Type B pancreatic cell (in vitro differentiated cells): ENCODE results near the gene FMO3. TPM values are rescaled to one million over a fixed set of nuclear protein-coding genes. Genes with fewer than 3 reads are reported as not detected.

ENCODE experiments used
- DNase-seq: peaks from one replicate; pipeline ENCODE4 v3.0.0; 2021; ENCODE audit warnings: mixed read lengths; ENCODE audit not compliant: unreplicated experiment; ENCODE audit errors: extremely low spot score
- H3K27ac Mint-ChIP-seq: 2 replicates; pipeline ENCODE4 v1.8.0; 2021; ENCODE audit warnings: mild to moderate bottlenecking, mixed read lengths
- H3K27me3 Mint-ChIP-seq: 2 replicates; pipeline ENCODE4 v1.8.0; 2021; ENCODE audit warnings: mixed read lengths
- H3K36me3 Mint-ChIP-seq: 2 replicates; pipeline ENCODE4 v1.8.0; 2021; ENCODE audit warnings: mixed read lengths
- H3K4me1 Mint-ChIP-seq: one replicate; pipeline ENCODE4 v1.8.0; 2021; ENCODE audit warnings: mixed read lengths; ENCODE audit not compliant: unreplicated experiment
- H3K4me3 Mint-ChIP-seq: 2 replicates; pipeline ENCODE4 v1.8.0; 2021; ENCODE audit warnings: mild to moderate bottlenecking, mixed read lengths
- H3K9me3 Mint-ChIP-seq: 2 replicates; pipeline ENCODE4 v1.8.0; 2021; ENCODE audit warnings: mixed read lengths
- long read RNA-seq: library from polyadenylated mRNA; unstranded; transcript quantifications from one replicate; pipeline ENCODE4 v2.0.0, GENCODE V29; 2020
- total RNA-seq: library from RNA; stranded (reverse); gene quantifications from 2 replicates; pipeline ENCODE4 v1.2.1, GENCODE V29; 2021; ENCODE audit warnings: low replicate concordance
- TF ChIP-seq, protein P1 (sequence below): fragments of 200-600 bp; sonication (generic); conservative IDR thresholded peaks from 2 replicates; pipeline ENCODE4 v1.5.0; 2021; ENCODE audit warnings: antibody characterized with exemption, mild to moderate bottlenecking

The FMO3 gene
- 0.56 TPM in 1 of 2 replicates, not detected in the other for total RNA-seq
- long read RNA-seq, result 0 reads

DNA sequence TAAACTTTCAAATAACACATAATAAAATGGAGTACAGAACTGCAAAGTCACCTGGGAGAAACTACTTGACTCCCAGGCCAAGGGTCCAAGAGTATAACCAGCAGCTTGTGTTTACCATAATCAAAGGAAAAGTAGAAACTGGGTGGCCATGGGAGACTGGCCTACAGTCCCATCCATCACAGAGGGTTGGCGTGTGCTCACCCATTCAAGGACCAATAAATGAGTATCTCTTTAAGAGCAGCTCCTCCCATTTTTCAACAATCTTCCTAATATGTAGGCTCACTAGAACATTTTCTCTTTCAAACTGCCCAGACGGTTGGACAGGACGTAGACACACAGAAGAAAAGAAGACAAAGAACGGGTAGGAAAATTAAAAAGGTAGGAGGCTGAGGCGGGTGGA is at the start of gene FMO3:
TSS of gene FMO3 (plus strand) at position 302 of the 400 bp plus-strand sequence. CDS start 1,754 bp downstream, outside the sequence.
- Mint-ChIP-seq H3K9me3 (no peaks in the 10 kb centered on the region), H3K27ac (no peak within 1 kb of the TSS), H3K4me1 (no peaks in the 10 kb centered on the region), H3K4me3 (no peak within 1 kb of the TSS), H3K27me3 (peaks cover 5% of the 10 kb centered on the region), H3K36me3 (no peaks in the 10 kb centered on the region)
- no peak for DNase-seq
- TF ChIP-seq, protein P1, sequence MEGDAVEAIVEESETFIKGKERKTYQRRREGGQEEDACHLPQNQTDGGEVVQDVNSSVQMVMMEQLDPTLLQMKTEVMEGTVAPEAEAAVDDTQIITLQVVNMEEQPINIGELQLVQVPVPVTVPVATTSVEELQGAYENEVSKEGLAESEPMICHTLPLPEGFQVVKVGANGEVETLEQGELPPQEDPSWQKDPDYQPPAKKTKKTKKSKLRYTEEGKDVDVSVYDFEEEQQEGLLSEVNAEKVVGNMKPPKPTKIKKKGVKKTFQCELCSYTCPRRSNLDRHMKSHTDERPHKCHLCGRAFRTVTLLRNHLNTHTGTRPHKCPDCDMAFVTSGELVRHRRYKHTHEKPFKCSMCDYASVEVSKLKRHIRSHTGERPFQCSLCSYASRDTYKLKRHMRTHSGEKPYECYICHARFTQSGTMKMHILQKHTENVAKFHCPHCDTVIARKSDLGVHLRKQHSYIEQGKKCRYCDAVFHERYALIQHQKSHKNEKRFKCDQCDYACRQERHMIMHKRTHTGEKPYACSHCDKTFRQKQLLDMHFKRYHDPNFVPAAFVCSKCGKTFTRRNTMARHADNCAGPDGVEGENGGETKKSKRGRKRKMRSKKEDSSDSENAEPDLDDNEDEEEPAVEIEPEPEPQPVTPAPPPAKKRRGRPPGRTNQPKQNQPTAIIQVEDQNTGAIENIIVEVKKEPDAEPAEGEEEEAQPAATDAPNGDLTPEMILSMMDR, result no peak

DNA sequence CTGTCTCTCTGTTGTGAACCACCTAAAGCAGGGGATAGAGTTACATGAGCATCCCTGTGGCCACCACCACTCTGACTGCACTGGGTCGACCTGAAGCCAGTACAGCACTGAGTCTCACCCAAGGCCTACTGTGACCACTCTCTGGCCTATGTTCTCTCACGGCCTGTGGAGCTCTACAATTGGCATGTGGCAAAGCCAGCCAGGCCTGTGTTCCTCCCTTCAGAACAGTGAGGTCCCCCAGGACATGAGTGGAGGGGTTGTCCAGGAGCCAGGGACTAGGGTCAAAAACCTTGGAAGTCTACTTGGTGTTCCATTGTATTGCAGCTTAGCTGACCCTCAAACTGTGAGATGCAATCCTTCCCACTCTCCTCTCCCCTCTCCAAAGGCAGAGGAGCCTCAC is 42.7 kb upstream of the FMO3 start:
- no peak overlapping the region for H3K27ac Mint-ChIP-seq

DNA sequence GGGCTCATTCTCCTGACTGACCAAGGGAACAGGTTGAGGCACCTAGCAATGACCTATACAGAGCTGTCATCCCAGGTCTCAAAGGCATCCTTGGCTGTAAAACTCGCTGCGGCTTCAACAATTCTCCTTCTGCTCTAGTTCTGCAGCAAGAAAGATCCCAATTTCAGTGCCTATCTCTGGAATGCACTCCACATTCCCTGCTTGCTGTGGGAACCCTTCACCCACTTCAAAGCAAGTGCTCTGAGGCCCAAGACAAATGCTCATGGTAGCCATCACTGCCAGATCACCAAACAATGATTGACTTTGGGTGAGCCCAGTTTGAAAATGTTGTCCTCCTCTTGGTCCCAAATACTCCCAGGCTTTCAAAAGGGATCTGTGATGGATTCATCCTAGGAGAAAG is 37.7 kb upstream of the FMO3 start:
- Mint-ChIP-seq H3K27me3 (no peaks in the 10 kb centered on the region), H3K9me3 (no peaks in the 10 kb centered on the region), H3K36me3 (no peaks in the 10 kb centered on the region), H3K4me3 (no peak overlapping the region), H3K27ac (no peak overlapping the region), H3K4me1 (no peaks in the 10 kb centered on the region)
- TF ChIP-seq, protein P1, result no peak
- no peak for DNase-seq

More for the DNA sequence above, 42.7 kb upstream of the FMO3 start:
- H3K36me3 Mint-ChIP-seq, result no peaks in the 10 kb centered on the region
- no peak overlapping the region for H3K4me3 Mint-ChIP-seq
- H3K4me1 Mint-ChIP-seq, result no peaks in the 10 kb centered on the region
- no peaks in the 10 kb centered on the region for H3K27me3 Mint-ChIP-seq
- DNase-seq, result no peak
- H3K9me3 Mint-ChIP-seq, result peaks cover 12% of the 10 kb centered on the region
- TF ChIP-seq, protein P1, result no peak

DNA sequence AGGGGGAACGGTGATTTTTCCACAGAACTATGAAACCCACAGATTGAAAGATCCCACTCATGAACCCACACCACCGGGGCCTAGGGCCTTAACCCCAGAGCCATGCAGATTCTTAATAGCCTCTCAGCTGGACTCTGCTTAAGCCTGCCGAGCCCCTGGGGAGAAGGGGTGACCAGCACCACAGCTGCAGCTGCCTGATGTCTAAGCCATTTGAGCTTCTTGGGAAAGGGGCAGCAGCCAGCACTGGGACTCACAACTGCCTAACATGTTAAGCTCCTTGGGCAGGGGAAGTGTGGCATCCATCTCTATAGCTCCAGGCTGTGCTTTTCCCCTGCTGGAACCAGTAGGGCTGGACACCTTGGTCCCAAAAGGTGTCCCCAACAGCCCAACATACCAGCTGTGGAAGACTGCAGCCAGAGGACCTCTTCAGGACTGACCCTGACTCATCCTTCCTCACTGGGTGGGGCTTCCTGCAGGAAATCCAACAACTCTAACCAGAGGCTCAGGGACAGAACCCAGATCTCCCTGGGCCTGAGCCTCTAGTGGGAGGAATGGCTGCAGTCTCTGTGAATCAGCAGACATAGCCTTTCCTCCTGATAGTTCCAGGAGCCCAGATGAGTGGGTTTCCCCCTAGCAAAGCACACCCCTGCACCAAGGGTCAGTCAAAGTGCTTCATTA is 34.6 kb upstream of the FMO3 start:
- TF ChIP-seq, protein P1, result no peak
- no peaks in the 10 kb centered on the region for H3K36me3 Mint-ChIP-seq
- no peaks in the 10 kb centered on the region for H3K27me3 Mint-ChIP-seq
- H3K4me3 Mint-ChIP-seq, result no peak overlapping the region
- no peak overlapping the region for H3K27ac Mint-ChIP-seq
- H3K4me1 Mint-ChIP-seq, result no peaks in the 10 kb centered on the region
- no peaks in the 10 kb centered on the region for H3K9me3 Mint-ChIP-seq
- DNase-seq, result no peak

DNA sequence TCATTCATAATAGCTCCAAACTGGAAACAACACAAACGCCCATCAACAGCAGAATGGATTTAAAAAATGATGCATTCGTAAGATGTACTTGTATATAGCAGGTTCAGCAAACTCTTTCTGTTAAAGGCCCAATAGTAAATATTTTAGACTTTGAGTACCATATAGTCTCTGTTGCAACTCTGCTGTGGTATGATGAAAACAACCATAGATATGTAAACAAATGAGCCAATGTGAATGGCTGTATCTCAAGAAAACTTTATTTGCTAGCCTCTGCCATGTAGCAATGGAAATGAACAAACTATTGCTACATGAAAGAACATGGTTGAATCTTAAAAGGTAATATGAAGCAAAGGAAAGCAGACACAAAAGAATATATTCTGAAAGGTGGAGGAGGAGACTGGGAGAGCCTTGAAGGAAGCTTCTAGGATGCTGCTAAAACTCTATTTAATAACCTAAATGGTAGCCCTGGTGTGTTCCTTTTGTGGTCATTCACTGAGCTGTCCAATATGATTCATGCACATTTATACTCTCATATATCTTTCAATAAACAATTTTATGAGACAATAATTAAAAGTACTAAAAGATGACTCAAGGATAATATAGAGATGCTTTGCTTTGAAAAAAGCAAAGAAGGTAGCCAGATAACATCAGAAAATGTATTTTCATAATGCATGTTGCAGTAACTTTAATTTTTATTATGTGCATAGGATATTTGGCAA is 29.1 kb upstream of the FMO3 start:
- TF ChIP-seq, protein P1, result no peak
- Mint-ChIP-seq H3K27ac (no peak overlapping the region), H3K4me3 (no peak overlapping the region), H3K4me1 (no peaks in the 10 kb centered on the region), H3K9me3 (no peaks in the 10 kb centered on the region), H3K36me3 (no peaks in the 10 kb centered on the region), H3K27me3 (peaks cover 4% of the 10 kb centered on the region)
- no peak for DNase-seq
